SKM-1 (cell line): ENCODE results near the gene ATG12.
"Not testable (repeated sequence)": the region's sequence is repeated elsewhere in the genome, so short reads cannot be mapped to it uniquely, and the experiment has no call there.

Experiments
- DNase-seq: peaks from one replicate; lab custom pipeline; 2025; ENCODE audit not compliant: unreplicated experiment; lab: John Stamatoyannopoulos, UW

ATG12 gene

GRCh38 chr5:115841382-115842088 lies at the start of gene ATG12, which contains the start of gene AP3S1:
ATG12 (minus strand) TSS chr5:115841565; CDS start chr5:115841552, 13 bp downstream.
AP3S1 (plus strand) TSS chr5:115841935; CDS start chr5:115842038, 103 bp downstream.
- peak; percentile 98 for DNase-seq

- DNase-seq = no peak
Measured at GRCh38 chr5:115888027-115888426, 46.7 kb upstream of the ATG12 start.

- not testable (repeated sequence) for DNase-seq
Measured at GRCh38 chr5:115885208-115885607, 43.8 kb upstream of the ATG12 start.

GRCh38 chr5:115884704-115885103 lies 43.3 kb upstream of the ATG12 start:
- no peak for DNase-seq

GRCh38 chr5:115882434-115882833 lies 41.1 kb upstream of the ATG12 start:
- DNase-seq = not testable (repeated sequence)

- not testable (repeated sequence) for DNase-seq
Measured at GRCh38 chr5:115877342-115877741, 36.0 kb upstream of the ATG12 start.

- no peak for DNase-seq
Measured at GRCh38 chr5:115875447-115875846, 34.1 kb upstream of the ATG12 start.

GRCh38 chr5:115873392-115873791 lies 32.0 kb upstream of the ATG12 start:
- DNase-seq = no peak

GRCh38 chr5:115872447-115872846 lies 31.1 kb upstream of the ATG12 start:
- no peak for DNase-seq

GRCh38 chr5:115869256-115869795 lies 28.0 kb upstream of the ATG12 start:
- no peak for DNase-seq

- DNase-seq = no peak
Measured at GRCh38 chr5:115859378-115859777, 18.0 kb upstream of the ATG12 start.

GRCh38 chr5:115858396-115858795 lies 17.0 kb upstream of the ATG12 start:
- no peak for DNase-seq

- no peak for DNase-seq
Measured at GRCh38 chr5:115857626-115858349, 16.4 kb upstream of the ATG12 start.

- DNase-seq = no peak
Measured at GRCh38 chr5:115857057-115857479, 15.7 kb upstream of the ATG12 start.

- peak; percentile 54 for DNase-seq
Measured at GRCh38 chr5:115855959-115856358, 14.6 kb upstream of the ATG12 start.

GRCh38 chr5:115854139-115854538 lies 12.8 kb upstream of the ATG12 start:
- no peak for DNase-seq

- DNase-seq = no peak
Measured at GRCh38 chr5:115850744-115851416, 9.5 kb upstream of the ATG12 start.

GRCh38 chr5:115849258-115849798 lies 8.0 kb upstream of the ATG12 start:
- DNase-seq = no peak

- DNase-seq = no peak
Measured at GRCh38 chr5:115847290-115847689, 5.9 kb upstream of the ATG12 start.

GRCh38 chr5:115844321-115844817 lies 3.0 kb upstream of the ATG12 start:
- DNase-seq = no peak
